Neuronal stem cell (in vitro differentiated cells): ENCODE results near the gene MOCS1.

ENCODE experiments used
- DNase-seq: peaks from one replicate; pipeline ENCODE4 v3.0.0-alpha.2; 2013; ENCODE audit warnings: low spot score
- H2AFZ ChIP-seq: one replicate; pipeline ENCODE4 v1.6.1; 2013; ENCODE audit warnings: mild to moderate bottlenecking, low read length, inconsistent platforms
- H2AK5ac ChIP-seq: 2 replicates; pipeline ENCODE4 v1.6.1; 2013; ENCODE audit warnings: low read depth, mild to moderate bottlenecking, inconsistent platforms, low read length, moderate library complexity, mixed read lengths
- H2BK120ac ChIP-seq: 2 replicates; pipeline ENCODE4 v1.6.1; 2013; ENCODE audit warnings: low read depth, mild to moderate bottlenecking, inconsistent platforms, low read length, moderate library complexity, mixed read lengths
- H2BK12ac ChIP-seq: one replicate; pipeline ENCODE4 v1.6.1; 2013; ENCODE audit warnings: low read length, inconsistent platforms
- H2BK15ac ChIP-seq: 2 replicates; pipeline ENCODE4 v1.6.1; 2013; ENCODE audit warnings: mild to moderate bottlenecking, low read length, inconsistent platforms, mixed read lengths
- H2BK5ac ChIP-seq: one replicate; pipeline ENCODE4 v1.6.1; 2013; ENCODE audit warnings: inconsistent platforms, mild to moderate bottlenecking, low read length, moderate library complexity
- H3K14ac ChIP-seq: one replicate; pipeline ENCODE4 v1.6.1; 2013; ENCODE audit warnings: low read length, inconsistent platforms
- H3K18ac ChIP-seq: 2 replicates; pipeline ENCODE4 v1.6.1; 2013; ENCODE audit warnings: low read length, inconsistent platforms
- H3K23ac ChIP-seq: 2 replicates; pipeline ENCODE4 v1.6.1; 2013; ENCODE audit warnings: low read depth, mild to moderate bottlenecking, mixed read lengths, low read length, inconsistent platforms; ENCODE audit not compliant: poor library complexity
- H3K27ac ChIP-seq: replicated peaks from 3 replicates; pipeline ENCODE4 v1.5.1; 2013; ENCODE audit warnings: low read length, inconsistent platforms
- H3K27me3 ChIP-seq, 3 experiments: 2 replicates each; pipeline ENCODE4 v1.6.1; 2013; ENCODE audit warnings: low read length in 3 of 3, mild to moderate bottlenecking in 2 of 3, inconsistent platforms in 1 of 3, low read depth in 1 of 3, mixed read lengths in 1 of 3, moderate library complexity in 1 of 3; ENCODE audit not compliant: control insufficient read depth in 3 of 3, insufficient read depth in 3 of 3
- H3K36me3 ChIP-seq, 2 donors: replicated peaks in 1 of 2; 2 replicates each; pipeline ENCODE4 v1.6.1; 2013; ENCODE audit warnings: low read length in 2 of 2; ENCODE audit not compliant: control insufficient read depth in 2 of 2, insufficient read depth in 2 of 2
- H3K4ac ChIP-seq: 2 replicates; pipeline ENCODE4 v1.6.1; 2013; ENCODE audit warnings: inconsistent platforms, mild to moderate bottlenecking, low read length, moderate library complexity
- H3K4me1 ChIP-seq, 2 donors: 1 replicate in 1 of 2; 2 replicates in 1 of 2; pipeline ENCODE4 v1.6.1; 2013; ENCODE audit warnings: low read length in 2 of 2, low read depth in 1 of 2; ENCODE audit not compliant: control insufficient read depth in 2 of 2, insufficient read depth in 1 of 2
- H3K4me2 ChIP-seq: one replicate; pipeline ENCODE4 v1.6.1; 2013; ENCODE audit warnings: mild to moderate bottlenecking, low read length, inconsistent platforms; ENCODE audit not compliant: insufficient read depth, poor library complexity, severe bottlenecking
- H3K4me3 ChIP-seq, 2 donors: 2 replicates each; pipeline ENCODE4 v1.5.1; 2013; ENCODE audit warnings: low read length in 2 of 2, mild to moderate bottlenecking in 2 of 2, inconsistent platforms in 1 of 2, moderate library complexity in 1 of 2
- H3K79me1 ChIP-seq: one replicate; pipeline ENCODE4 v1.6.1; 2013; ENCODE audit warnings: low read depth, mild to moderate bottlenecking, inconsistent platforms, low read length, moderate library complexity
- H3K9ac ChIP-seq: one replicate; pipeline ENCODE4 v1.6.1; 2013; ENCODE audit warnings: mild to moderate bottlenecking, low read depth, low read length, inconsistent platforms; ENCODE audit not compliant: poor library complexity
- H3K9me3 ChIP-seq, 2 donors: replicated peaks in 1 of 2; 2 replicates each; pipeline versions ENCODE3 to v1.6.1; 2013; ENCODE audit warnings: low read length in 2 of 2, mild to moderate bottlenecking in 2 of 2, inconsistent platforms in 1 of 2, low read depth in 1 of 2, mixed read lengths in 1 of 2, moderate library complexity in 1 of 2; ENCODE audit not compliant: control insufficient read depth in 2 of 2, insufficient read depth in 1 of 2
- H4K8ac ChIP-seq: one replicate; pipeline ENCODE4 v1.6.1; 2013; ENCODE audit warnings: low read depth, mild to moderate bottlenecking, inconsistent platforms, low read length, moderate library complexity
- H4K91ac ChIP-seq: one replicate; pipeline ENCODE4 v1.6.1; 2013; ENCODE audit warnings: low read length, low read depth, mild to moderate bottlenecking, inconsistent platforms; ENCODE audit not compliant: poor library complexity
- WGBS, 2 donors: extraction: QIAGEN DNeasy Blood & Tissue Kit; methylation state at CpG; one replicate each; pipeline ENCODE4 v1.1.7; 2013; ENCODE audit warnings: missing lambda C conversion rate in 2 of 2, mixed read lengths in 1 of 2; ENCODE audit not compliant: insufficient read length in 2 of 2, insufficient replicate concordance in 1 of 2; ENCODE audit errors: extremely low coverage in 2 of 2; 5-methylcytosine and 5-hydroxymethylcytosine counted together

The MOCS1 gene

GRCh38 chr6:39925931-39926290 lies 8.4 kb downstream of the MOCS1 start:
- Histone ChIP-seq H3K9me3 (peaks cover 0 to 2% of the 10 kb centered on the region in 2 donors), H2AFZ (no peak overlapping the region), H2BK120ac (no peak overlapping the region), H3K18ac (no peak overlapping the region), H3K9ac (no peak overlapping the region), H3K14ac (no peak overlapping the region), H2AK5ac (no peak overlapping the region), H4K8ac (no peak overlapping the region), H3K27ac (no peak overlapping the region), H3K4ac (no peak overlapping the region), H3K27me3 (peaks cover 0 to 1% (median 0%) of the 10 kb centered on the region in 3 experiments), H2BK5ac (no peak overlapping the region), H2BK15ac (no peak overlapping the region), H3K4me1 (no peaks in the 10 kb centered on the region), H3K4me3 (no peak overlapping the region), H4K91ac (no peak overlapping the region), H2BK12ac (no peak overlapping the region), H3K36me3 (peaks cover 7 to 8% of the 10 kb centered on the region in 2 donors), H3K4me2 (no peak overlapping the region), H3K79me1 (peaks cover 3% of the 10 kb centered on the region), H3K23ac (no peak overlapping the region)
- DNase-seq: no peak
- no CpG with 5 or more reads among the region's 3 CpGs for WGBS, 2 donors

- no peak overlapping the region for H3K4me2 ChIP-seq
- no CpG with 5 or more reads among the region's 22 CpGs for WGBS, 2 donors
- no peak overlapping the region for H2BK120ac ChIP-seq
- no peak overlapping the region for H3K23ac ChIP-seq
- H2AFZ ChIP-seq: no peak overlapping the region
- no peak for DNase-seq
- H3K14ac ChIP-seq: no peak overlapping the region
- H3K4me3 ChIP-seq: no peak overlapping the region
- H3K4me1 ChIP-seq: no peaks in the 10 kb centered on the region
- no peak overlapping the region for H4K91ac ChIP-seq
- H3K79me1 ChIP-seq: peaks cover 3% of the 10 kb centered on the region
- no peak overlapping the region for H3K4ac ChIP-seq
- no peak overlapping the region for H3K18ac ChIP-seq
- peaks cover 7 to 8% of the 10 kb centered on the region in 2 donors for H3K36me3 ChIP-seq
- no peak overlapping the region for H2BK5ac ChIP-seq
- H2AK5ac ChIP-seq: no peak overlapping the region
- peaks cover 0 to 1% (median 0%) of the 10 kb centered on the region in 3 experiments for H3K27me3 ChIP-seq
- H4K8ac ChIP-seq: no peak overlapping the region
- no peak overlapping the region for H3K9ac ChIP-seq
- no peak overlapping the region for H3K27ac ChIP-seq
- peaks cover 0 to 2% of the 10 kb centered on the region in 2 donors for H3K9me3 ChIP-seq
- H2BK15ac ChIP-seq: no peak overlapping the region
- no peak overlapping the region for H2BK12ac ChIP-seq
Observed at GRCh38 chr6:39925191-39925930, 8.9 kb downstream of the MOCS1 start.

GRCh38 chr6:39924283-39924682 lies 10.0 kb downstream of the MOCS1 start:
- Histone ChIP-seq H2AFZ (no peak overlapping the region), H4K8ac (no peak overlapping the region), H2AK5ac (no peak overlapping the region), H4K91ac (no peak overlapping the region), H3K79me1 (peaks cover 3% of the 10 kb centered on the region), H3K4me1 (no peaks in the 10 kb centered on the region), H3K9ac (no peak overlapping the region), H3K14ac (no peak overlapping the region), H2BK12ac (no peak overlapping the region), H2BK120ac (no peak overlapping the region), H3K27ac (no peak overlapping the region), H3K27me3 (peaks cover 0 to 1% (median 0%) of the 10 kb centered on the region in 3 experiments), H3K4ac (no peak overlapping the region), H3K36me3 (peaks cover 7 to 8% of the 10 kb centered on the region in 2 donors), H3K23ac (no peak overlapping the region), H3K4me2 (no peak overlapping the region), H2BK15ac (no peak overlapping the region), H3K18ac (no peak overlapping the region), H2BK5ac (no peak overlapping the region), H3K9me3 (peaks cover 0 to 2% of the 10 kb centered on the region in 2 donors), H3K4me3 (no peak overlapping the region)
- DNase-seq: no peak
- WGBS, 2 donors: no CpG with 5 or more reads among the region's 6 CpGs

- H2BK5ac ChIP-seq: no peak overlapping the region
- H3K4me3 ChIP-seq: no peak overlapping the region
- no peak overlapping the region for H2BK12ac ChIP-seq
- no CpG with 5 or more reads among the region's 6 CpGs for WGBS, 2 donors
- no peak overlapping the region for H2BK15ac ChIP-seq
- no peak overlapping the region for H3K18ac ChIP-seq
- H2AK5ac ChIP-seq: no peak overlapping the region
- H2AFZ ChIP-seq: no peak overlapping the region
- no peak for DNase-seq
- H3K79me1 ChIP-seq: peaks cover 3% of the 10 kb centered on the region
- no peak overlapping the region for H3K4ac ChIP-seq
- H3K9me3 ChIP-seq: peaks cover 0 to 2% of the 10 kb centered on the region in 2 donors
- no peak overlapping the region for H3K4me2 ChIP-seq
- no peak overlapping the region for H3K23ac ChIP-seq
- no peak overlapping the region for H2BK120ac ChIP-seq
- H4K91ac ChIP-seq: no peak overlapping the region
- H3K9ac ChIP-seq: no peak overlapping the region
- peak overlapping the region; percentile 32 for H3K14ac ChIP-seq
- no peak overlapping the region for H3K27ac ChIP-seq
- H4K8ac ChIP-seq: no peak overlapping the region
- peaks cover 7 to 8% of the 10 kb centered on the region in 2 donors for H3K36me3 ChIP-seq
- H3K27me3 ChIP-seq: peaks cover 0 to 1% (median 0%) of the 10 kb centered on the region in 3 experiments
- H3K4me1 ChIP-seq: no peaks in the 10 kb centered on the region
Observed at GRCh38 chr6:39923861-39924260, 10.4 kb downstream of the MOCS1 start.
